Measurements from ENCODE around the gene C3orf22. TPM values are rescaled to one million over a fixed set of nuclear protein-coding genes. Genes with fewer than 3 reads are reported as not detected.

The C3orf22 gene
- total and polyA plus RNA-seq, 9 of the 15 experiments (the other 6 are each of a cell fraction or from before 2014, with no cell fraction given): not detected

GRCh38 chr3:126500016-126500415, 58.7 kb downstream of the C3orf22 start:
- intact Hi-C loops (cut with micrococcal nuclease) (no loop called here), in situ Hi-C loops (cut with MboI) (no loop called here)
- H3K36me3 ChIP-seq (ENCODE audit: control insufficient read depth, insufficient read depth, low read length): no peaks in the 10 kb centered on the region
- CTCF ChIA-PET (ENCODE audit: low intra/inter-chr PET ratio): no interaction called here
- peaks cover 0 to 23% of the 10 kb centered on the region in 2 experiments; a peak in 2 of 5 replicates for H3K27me3 ChIP-seq (ENCODE audit: control insufficient read depth in 2 of 2, insufficient read depth in 2 of 2, low read length in 2 of 2)
- no peak overlapping the region for H2AFZ ChIP-seq (ENCODE audit: low read depth, low read length)
- H3K9ac ChIP-seq (ENCODE audit: insufficient read depth in 1 of 2, low read depth in 2 of 2, low read length in 2 of 2): no peak overlapping the region
- ATAC-seq (no peak), FAIRE-seq (no peak), DNase-seq (ENCODE audit: extremely low read depth in 1 of 4, low spot score in 3 of 4) (no peak)
- 3% methylated on average over 6 of the region's 7 CpGs for WGBS (ENCODE audit: insufficient coverage, low coverage, missing lambda C conversion rate)
- no peak for TF ChIP-seq PHF8 (IDR thresholded peaks at IDR 0.05; ENCODE audit: borderline replicate concordance, low read length)
- no peaks in the 10 kb centered on the region for H3K79me2 ChIP-seq (ENCODE audit: control insufficient read depth, insufficient read depth, low read length)
- H3K4me1 ChIP-seq (replicated peaks in 1 of 2; ENCODE audit: control insufficient read depth in 2 of 2, insufficient read depth in 2 of 2, low read length in 2 of 2): no peaks in the 10 kb centered on the region
- no TSS peak for BruUV-seq (replicated peaks)
- no peak overlapping the region for H3K4me3 ChIP-seq
- no peaks in the 10 kb centered on the region for H3K9me3 ChIP-seq (replicated peaks; ENCODE audit: control insufficient read depth, insufficient read depth, low read depth, low read length)
- no peak overlapping the region for H3K27ac ChIP-seq (ENCODE audit: extremely low read depth, low read depth, low read length)
- POLR2A ChIA-PET: no interaction called here
- no peaks in the 10 kb centered on the region for H3K9me1 ChIP-seq (ENCODE audit: control insufficient read depth, insufficient read depth, low read length)
- no peaks in the 10 kb centered on the region; the same call in 1 of the 2 replicates for H4K20me1 ChIP-seq (replicated peaks; ENCODE audit: control insufficient read depth, insufficient read depth, low read length)
- H3K4me2 ChIP-seq (ENCODE audit: insufficient read depth, low read length): no peak overlapping the region

Small RNA genes within 50 kb of the gene (small RNA-seq; reads per million reads assigned to genes)
- 0.26 reads per million for gene RNA5SP138

Other genes starting within 250 kb of the C3orf22 start
- gene KLF15, start 201.5 kb downstream of the C3orf22 start, total RNA-seq (2014; rRNA removed): 3.5 and 3.7 TPM in 2 replicates
- gene KLF15, start 201.5 kb downstream of the C3orf22 start, total RNA-seq (2014; rRNA removed; fragmentation: Illumina TruSeq; extraction: Trizol): 0.91 and 1.1 TPM in 2 replicates
- gene KLF15, start 201.5 kb downstream of the C3orf22 start, total RNA-seq (2015; rRNA removed; fragmentation: Illumina TruSeq; extraction: Trizol): 0.83 and 0.91 TPM in 2 replicates
- 3.7 and 4.8 TPM in 2 replicates for gene KLF15, start 201.5 kb downstream of the C3orf22 start, total RNA-seq (2021)
- 1.7 and 1.9 TPM in 2 replicates for gene KLF15, start 201.5 kb downstream of the C3orf22 start, polyA plus RNA-seq (2011; rRNA removed)
- 1.2 and 1.8 TPM in 2 replicates for gene KLF15, start 201.5 kb downstream of the C3orf22 start, polyA plus RNA-seq (2014; fragmentation: Illumina TruSeq; extraction: Trizol)
- gene KLF15, start 201.5 kb downstream of the C3orf22 start, polyA plus RNA-seq (2014; fragmentation: Nextera tagmentation; extraction: Ambion mirVana): under 1 TPM; 0.08 to 0.13 TPM
- 2.8 and 3.2 TPM in 2 replicates for gene KLF15, start 201.5 kb downstream of the C3orf22 start, polyA plus RNA-seq (2014; rRNA removed)
- not detected in 2 replicates for gene CFAP100, start 164.0 kb downstream of the C3orf22 start, total RNA-seq (2014; rRNA removed)
- gene CFAP100, start 164.0 kb downstream of the C3orf22 start, total RNA-seq (2014; rRNA removed; fragmentation: Illumina TruSeq; extraction: Trizol): not detected in 2 replicates
- gene CFAP100, start 164.0 kb downstream of the C3orf22 start, total RNA-seq (2015; rRNA removed; fragmentation: Illumina TruSeq; extraction: Trizol): not detected in 2 replicates
- gene CFAP100, start 164.0 kb downstream of the C3orf22 start, total RNA-seq (2021): not detected in 2 replicates
- not detected in 2 replicates for gene CFAP100, start 164.0 kb downstream of the C3orf22 start, polyA plus RNA-seq (2011; rRNA removed)
- gene CFAP100, start 164.0 kb downstream of the C3orf22 start, polyA plus RNA-seq (2014; fragmentation: Illumina TruSeq; extraction: Trizol): not detected in 2 replicates
- not detected for gene CFAP100, start 164.0 kb downstream of the C3orf22 start, polyA plus RNA-seq (2014; fragmentation: Nextera tagmentation; extraction: Ambion mirVana)
- gene CFAP100, start 164.0 kb downstream of the C3orf22 start, polyA plus RNA-seq (2014; rRNA removed): not detected in 2 replicates
- 9.8 and 12.2 TPM in 2 replicates for gene ZXDC, start 83.0 kb downstream of the C3orf22 start, total RNA-seq (2014; rRNA removed)
- gene ZXDC, start 83.0 kb downstream of the C3orf22 start, total RNA-seq (2014; rRNA removed; fragmentation: Illumina TruSeq; extraction: Trizol): 5.9 and 6.1 TPM in 2 replicates
- gene ZXDC, start 83.0 kb downstream of the C3orf22 start, total RNA-seq (2015; rRNA removed; fragmentation: Illumina TruSeq; extraction: Trizol): 7.0 and 7.6 TPM in 2 replicates
- gene ZXDC, start 83.0 kb downstream of the C3orf22 start, total RNA-seq (2021): 12.8 and 13.4 TPM in 2 replicates
- gene ZXDC, start 83.0 kb downstream of the C3orf22 start, polyA plus RNA-seq (2011; rRNA removed): 6.9 and 9.5 TPM in 2 replicates
- gene ZXDC, start 83.0 kb downstream of the C3orf22 start, polyA plus RNA-seq (2014; fragmentation: Illumina TruSeq; extraction: Trizol): 7.5 and 8.6 TPM in 2 replicates
- under 1 TPM; 0.59 to 0.65 TPM for gene ZXDC, start 83.0 kb downstream of the C3orf22 start, polyA plus RNA-seq (2014; fragmentation: Nextera tagmentation; extraction: Ambion mirVana)
- gene ZXDC, start 83.0 kb downstream of the C3orf22 start, polyA plus RNA-seq (2014; rRNA removed): 7.3 and 8.0 TPM in 2 replicates
- not detected in 2 replicates for gene UROC1, start 41.2 kb downstream of the C3orf22 start, total RNA-seq (2014; rRNA removed)
- not detected in 2 replicates for gene UROC1, start 41.2 kb downstream of the C3orf22 start, total RNA-seq (2014; rRNA removed; fragmentation: Illumina TruSeq; extraction: Trizol)
- not detected in 2 replicates for gene UROC1, start 41.2 kb downstream of the C3orf22 start, total RNA-seq (2015; rRNA removed; fragmentation: Illumina TruSeq; extraction: Trizol)
- gene UROC1, start 41.2 kb downstream of the C3orf22 start, total RNA-seq (2021): 0.07 TPM in 1 of 2 replicates, not detected in the other
- gene UROC1, start 41.2 kb downstream of the C3orf22 start, polyA plus RNA-seq (2011; rRNA removed): not detected in 2 replicates
- not detected in 2 replicates for gene UROC1, start 41.2 kb downstream of the C3orf22 start, polyA plus RNA-seq (2014; fragmentation: Illumina TruSeq; extraction: Trizol)
- not detected for gene UROC1, start 41.2 kb downstream of the C3orf22 start, polyA plus RNA-seq (2014; fragmentation: Nextera tagmentation; extraction: Ambion mirVana)
- gene UROC1, start 41.2 kb downstream of the C3orf22 start, polyA plus RNA-seq (2014; rRNA removed): not detected in 2 replicates
- not detected in 2 replicates for gene CHST13, start 34.8 kb downstream of the C3orf22 start, total RNA-seq (2014; rRNA removed)
- gene CHST13, start 34.8 kb downstream of the C3orf22 start, total RNA-seq (2014; rRNA removed; fragmentation: Illumina TruSeq; extraction: Trizol): not detected in 2 replicates
- not detected in 2 replicates for gene CHST13, start 34.8 kb downstream of the C3orf22 start, total RNA-seq (2015; rRNA removed; fragmentation: Illumina TruSeq; extraction: Trizol)
- not detected in 2 replicates for gene CHST13, start 34.8 kb downstream of the C3orf22 start, total RNA-seq (2021)
- not detected in 2 replicates for gene CHST13, start 34.8 kb downstream of the C3orf22 start, polyA plus RNA-seq (2011; rRNA removed)
- gene CHST13, start 34.8 kb downstream of the C3orf22 start, polyA plus RNA-seq (2014; fragmentation: Illumina TruSeq; extraction: Trizol): not detected in 2 replicates
- not detected for gene CHST13, start 34.8 kb downstream of the C3orf22 start, polyA plus RNA-seq (2014; fragmentation: Nextera tagmentation; extraction: Ambion mirVana)
- gene CHST13, start 34.8 kb downstream of the C3orf22 start, polyA plus RNA-seq (2014; rRNA removed): not detected in 2 replicates
- gene TXNRD3, start 96.2 kb upstream of the C3orf22 start, total RNA-seq (2014; rRNA removed): 1.7 and 1.8 TPM in 2 replicates
- gene TXNRD3, start 96.2 kb upstream of the C3orf22 start, total RNA-seq (2014; rRNA removed; fragmentation: Illumina TruSeq; extraction: Trizol): 2.1 and 2.3 TPM in 2 replicates
- 1.7 and 1.9 TPM in 2 replicates for gene TXNRD3, start 96.2 kb upstream of the C3orf22 start, total RNA-seq (2015; rRNA removed; fragmentation: Illumina TruSeq; extraction: Trizol)
- 1.5 and 2.1 TPM in 2 replicates for gene TXNRD3, start 96.2 kb upstream of the C3orf22 start, total RNA-seq (2021)
- 1.4 and 2.3 TPM in 2 replicates for gene TXNRD3, start 96.2 kb upstream of the C3orf22 start, polyA plus RNA-seq (2011; rRNA removed)
- 2.0 and 2.2 TPM in 2 replicates for gene TXNRD3, start 96.2 kb upstream of the C3orf22 start, polyA plus RNA-seq (2014; fragmentation: Illumina TruSeq; extraction: Trizol)
- gene TXNRD3, start 96.2 kb upstream of the C3orf22 start, polyA plus RNA-seq (2014; fragmentation: Nextera tagmentation; extraction: Ambion mirVana): 1 to 10 TPM in 1 of 2 experiments, under 1 TPM in 1; 0.96 to 1.1 TPM
- gene TXNRD3, start 96.2 kb upstream of the C3orf22 start, polyA plus RNA-seq (2014; rRNA removed): 1.7 and 2.6 TPM in 2 replicates
- 13.8 and 18.9 TPM in 2 replicates for gene CHCHD6, start 145.3 kb upstream of the C3orf22 start, total RNA-seq (2014; rRNA removed)
- 3.9 and 5.0 TPM in 2 replicates for gene CHCHD6, start 145.3 kb upstream of the C3orf22 start, total RNA-seq (2014; rRNA removed; fragmentation: Illumina TruSeq; extraction: Trizol)
- 9.6 and 10.9 TPM in 2 replicates for gene CHCHD6, start 145.3 kb upstream of the C3orf22 start, total RNA-seq (2015; rRNA removed; fragmentation: Illumina TruSeq; extraction: Trizol)
- 16.5 and 18.6 TPM in 2 replicates for gene CHCHD6, start 145.3 kb upstream of the C3orf22 start, total RNA-seq (2021)
- gene CHCHD6, start 145.3 kb upstream of the C3orf22 start, polyA plus RNA-seq (2011; rRNA removed): 15.2 and 21.4 TPM in 2 replicates
- gene CHCHD6, start 145.3 kb upstream of the C3orf22 start, polyA plus RNA-seq (2014; fragmentation: Illumina TruSeq; extraction: Trizol): 7.6 and 10.4 TPM in 2 replicates
- gene CHCHD6, start 145.3 kb upstream of the C3orf22 start, polyA plus RNA-seq (2014; fragmentation: Nextera tagmentation; extraction: Ambion mirVana): 1 to 10 TPM; 4.6 to 5.7 TPM
- 18.6 and 28.4 TPM in 2 replicates for gene CHCHD6, start 145.3 kb upstream of the C3orf22 start, polyA plus RNA-seq (2014; rRNA removed)

All from K562 (cell line).